SK-N-SH treated with all-trans-retinoic acid at 6 μM for 48 hours (cell line): ENCODE results near the gene CEP85.
A peak's percentile ranks its signal among the peaks of the same experiment; 100 is the strongest.

ENCODE experiments used
- ATAC-seq: fragments of 200-7000 bp; cut with Tn5 transposase; 3 replicates; pipeline ENCODE4 v1.9.1; 2020; ENCODE audit warnings: mild to moderate bottlenecking, moderate library complexity
- ARNTL ChIP-seq: fragments of 450-650 bp; formaldehyde crosslinking; IDR thresholded peaks from 2 replicates; pipeline ENCODE4 v1.5.0; 2020; ENCODE audit warnings: low read depth, mild to moderate bottlenecking, moderate library complexity, borderline replicate concordance
- CSDC2 ChIP-seq: fragments of 250-450 bp; sonication (Bioruptor Pico); IDR thresholded peaks from 2 replicates; pipeline ENCODE4 v1.5.0; 2020; ENCODE audit warnings: mild to moderate bottlenecking, moderate library complexity
- ESRRG ChIP-seq: fragments of 250-450 bp; sonication (Bioruptor Pico); IDR thresholded peaks from 2 replicates; pipeline ENCODE4 v1.6.1; 2021; ENCODE audit warnings: mild to moderate bottlenecking
- GLIS3 ChIP-seq: fragments of 250-450 bp; sonication (Bioruptor Pico); IDR thresholded peaks from 2 replicates; pipeline ENCODE4 v1.5.0; 2020; ENCODE audit warnings: mild to moderate bottlenecking, moderate library complexity
- PPARA ChIP-seq: fragments of 250-450 bp; sonication (Bioruptor Pico); IDR thresholded peaks from 2 replicates; pipeline ENCODE4 v1.5.0; 2020; ENCODE audit warnings: mild to moderate bottlenecking, borderline replicate concordance
- ZC3H10 ChIP-seq: fragments of 250-450 bp; sonication (Bioruptor Pico); IDR thresholded peaks from 2 replicates; pipeline ENCODE4 v1.5.1; 2021; ENCODE audit warnings: mild to moderate bottlenecking, moderate library complexity
- ZFP30 ChIP-seq: fragments of 450-650 bp; formaldehyde crosslinking; IDR thresholded peaks from 2 replicates; pipeline ENCODE4 v1.5.0; 2022; ENCODE audit warnings: mild to moderate bottlenecking, moderate library complexity
- ZNF565 ChIP-seq: fragments of 450-650 bp; formaldehyde crosslinking; conservative IDR thresholded peaks from 2 replicates; pipeline ENCODE4 v1.5.0; 2020; ENCODE audit warnings: low read depth, mild to moderate bottlenecking, moderate library complexity
- ZNF8 ChIP-seq: fragments of 450-650 bp; formaldehyde crosslinking; IDR thresholded peaks from 2 replicates; pipeline ENCODE4 v1.5.0; 2020; ENCODE audit warnings: mild to moderate bottlenecking, moderate library complexity
- TF ChIP-seq, protein P1 (sequence below): fragments of 250-450 bp; sonication (Bioruptor Pico); IDR thresholded peaks from 2 replicates; pipeline ENCODE4 v1.8.0; 2020; ENCODE audit warnings: mild to moderate bottlenecking, moderate library complexity, borderline replicate concordance
- TF ChIP-seq, protein P2 (sequence below): fragments of 250-450 bp; sonication (Bioruptor Pico); IDR thresholded peaks from 2 replicates; pipeline ENCODE4 v1.5.1; 2020; ENCODE audit warnings: low read depth, mild to moderate bottlenecking, moderate library complexity
- TF ChIP-seq, protein P3 (sequence below): fragments of 250-450 bp; sonication (Bioruptor Pico); IDR thresholded peaks from 2 replicates; pipeline ENCODE4 v1.5.0; 2020; ENCODE audit warnings: mild to moderate bottlenecking, moderate library complexity

Gene CEP85

DNA sequence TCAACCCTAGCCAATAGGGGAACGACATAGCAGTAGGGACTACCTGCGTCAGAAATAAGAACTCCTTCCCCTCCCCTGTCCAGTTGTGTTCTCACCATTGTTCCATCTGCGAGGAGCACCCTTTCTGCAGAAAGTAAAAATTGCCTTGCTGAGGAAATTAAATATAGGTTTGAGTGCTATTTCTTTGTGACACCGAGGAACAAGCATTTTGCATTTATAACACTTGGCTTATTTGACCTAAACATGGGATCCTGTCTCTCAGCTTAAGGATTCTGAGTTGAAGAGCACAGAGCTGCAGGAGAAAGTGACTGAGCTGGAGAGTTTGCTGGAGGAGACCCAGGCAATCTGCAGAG, 35.2 kb downstream of the CEP85 start:
- ATAC-seq: no peak
- TF ChIP-seq, protein P1, sequence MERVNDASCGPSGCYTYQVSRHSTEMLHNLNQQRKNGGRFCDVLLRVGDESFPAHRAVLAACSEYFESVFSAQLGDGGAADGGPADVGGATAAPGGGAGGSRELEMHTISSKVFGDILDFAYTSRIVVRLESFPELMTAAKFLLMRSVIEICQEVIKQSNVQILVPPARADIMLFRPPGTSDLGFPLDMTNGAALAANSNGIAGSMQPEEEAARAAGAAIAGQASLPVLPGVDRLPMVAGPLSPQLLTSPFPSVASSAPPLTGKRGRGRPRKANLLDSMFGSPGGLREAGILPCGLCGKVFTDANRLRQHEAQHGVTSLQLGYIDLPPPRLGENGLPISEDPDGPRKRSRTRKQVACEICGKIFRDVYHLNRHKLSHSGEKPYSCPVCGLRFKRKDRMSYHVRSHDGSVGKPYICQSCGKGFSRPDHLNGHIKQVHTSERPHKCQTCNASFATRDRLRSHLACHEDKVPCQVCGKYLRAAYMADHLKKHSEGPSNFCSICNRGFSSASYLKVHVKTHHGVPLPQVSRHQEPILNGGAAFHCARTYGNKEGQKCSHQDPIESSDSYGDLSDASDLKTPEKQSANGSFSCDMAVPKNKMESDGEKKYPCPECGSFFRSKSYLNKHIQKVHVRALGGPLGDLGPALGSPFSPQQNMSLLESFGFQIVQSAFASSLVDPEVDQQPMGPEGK (CRISPR knock-in tag): no peak
- TF ChIP-seq ZC3H10 (CRISPR knock-in tag): no peak
- no peak for TF ChIP-seq ZNF8 (CRISPR knock-in tag)
- TF ChIP-seq, protein P2, sequence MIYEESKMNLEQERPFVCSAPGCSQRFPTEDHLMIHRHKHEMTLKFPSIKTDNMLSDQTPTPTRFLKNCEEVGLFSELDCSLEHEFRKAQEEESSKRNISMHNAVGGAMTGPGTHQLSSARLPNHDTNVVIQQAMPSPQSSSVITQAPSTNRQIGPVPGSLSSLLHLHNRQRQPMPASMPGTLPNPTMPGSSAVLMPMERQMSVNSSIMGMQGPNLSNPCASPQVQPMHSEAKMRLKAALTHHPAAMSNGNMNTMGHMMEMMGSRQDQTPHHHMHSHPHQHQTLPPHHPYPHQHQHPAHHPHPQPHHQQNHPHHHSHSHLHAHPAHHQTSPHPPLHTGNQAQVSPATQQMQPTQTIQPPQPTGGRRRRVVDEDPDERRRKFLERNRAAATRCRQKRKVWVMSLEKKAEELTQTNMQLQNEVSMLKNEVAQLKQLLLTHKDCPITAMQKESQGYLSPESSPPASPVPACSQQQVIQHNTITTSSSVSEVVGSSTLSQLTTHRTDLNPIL (CRISPR knock-in tag): no peak
- TF ChIP-seq, protein P3, sequence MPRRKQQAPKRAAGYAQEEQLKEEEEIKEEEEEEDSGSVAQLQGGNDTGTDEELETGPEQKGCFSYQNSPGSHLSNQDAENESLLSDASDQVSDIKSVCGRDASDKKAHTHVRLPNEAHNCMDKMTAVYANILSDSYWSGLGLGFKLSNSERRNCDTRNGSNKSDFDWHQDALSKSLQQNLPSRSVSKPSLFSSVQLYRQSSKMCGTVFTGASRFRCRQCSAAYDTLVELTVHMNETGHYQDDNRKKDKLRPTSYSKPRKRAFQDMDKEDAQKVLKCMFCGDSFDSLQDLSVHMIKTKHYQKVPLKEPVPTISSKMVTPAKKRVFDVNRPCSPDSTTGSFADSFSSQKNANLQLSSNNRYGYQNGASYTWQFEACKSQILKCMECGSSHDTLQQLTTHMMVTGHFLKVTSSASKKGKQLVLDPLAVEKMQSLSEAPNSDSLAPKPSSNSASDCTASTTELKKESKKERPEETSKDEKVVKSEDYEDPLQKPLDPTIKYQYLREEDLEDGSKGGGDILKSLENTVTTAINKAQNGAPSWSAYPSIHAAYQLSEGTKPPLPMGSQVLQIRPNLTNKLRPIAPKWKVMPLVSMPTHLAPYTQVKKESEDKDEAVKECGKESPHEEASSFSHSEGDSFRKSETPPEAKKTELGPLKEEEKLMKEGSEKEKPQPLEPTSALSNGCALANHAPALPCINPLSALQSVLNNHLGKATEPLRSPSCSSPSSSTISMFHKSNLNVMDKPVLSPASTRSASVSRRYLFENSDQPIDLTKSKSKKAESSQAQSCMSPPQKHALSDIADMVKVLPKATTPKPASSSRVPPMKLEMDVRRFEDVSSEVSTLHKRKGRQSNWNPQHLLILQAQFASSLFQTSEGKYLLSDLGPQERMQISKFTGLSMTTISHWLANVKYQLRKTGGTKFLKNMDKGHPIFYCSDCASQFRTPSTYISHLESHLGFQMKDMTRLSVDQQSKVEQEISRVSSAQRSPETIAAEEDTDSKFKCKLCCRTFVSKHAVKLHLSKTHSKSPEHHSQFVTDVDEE (CRISPR knock-in tag): no peak
- TF ChIP-seq PPARA (CRISPR knock-in tag): no peak
- no peak for TF ChIP-seq ARNTL (CRISPR knock-in tag)

DNA sequence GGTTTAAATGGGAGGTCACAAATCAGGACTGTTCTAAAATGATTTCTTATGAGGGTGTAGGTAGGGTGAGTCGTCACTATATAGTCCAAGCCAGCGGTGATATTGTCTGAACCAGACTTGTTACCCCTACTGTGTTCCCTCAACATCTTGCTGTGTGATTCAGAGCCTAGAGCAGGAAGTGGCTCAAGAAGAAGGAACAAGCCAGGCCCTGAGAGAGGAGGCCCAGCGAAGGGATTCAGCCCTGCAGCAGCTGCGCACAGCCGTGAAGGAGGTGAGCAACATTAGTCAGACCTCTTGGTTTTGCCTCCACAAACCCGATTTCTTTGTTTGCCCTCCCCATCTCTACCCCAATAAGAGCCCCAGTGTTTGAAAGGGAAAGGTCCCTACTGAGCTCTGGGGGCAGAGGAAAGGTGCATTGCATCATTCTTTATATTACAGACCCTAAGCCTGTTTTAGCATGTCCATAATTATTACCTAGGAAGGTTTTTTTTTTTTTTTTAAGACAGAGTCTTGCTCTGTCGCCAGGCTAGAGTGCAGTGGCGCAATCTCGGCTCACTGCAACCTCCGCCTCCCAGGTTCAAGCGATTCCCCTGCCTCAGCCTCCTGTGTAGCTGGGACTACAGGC, 40.9 kb downstream of the CEP85 start:
- ATAC-seq: no peak
- TF ChIP-seq, protein P3 (CRISPR knock-in tag): no peak
- TF ChIP-seq CSDC2 (CRISPR knock-in tag) (no peak), ZFP30 (no peak), ESRRG (CRISPR knock-in tag) (no peak), GLIS3 (CRISPR knock-in tag) (no peak)
- TF ChIP-seq, protein P1 (CRISPR knock-in tag): no peak
- TF ChIP-seq, all 23 proteins: peak for 0

DNA sequence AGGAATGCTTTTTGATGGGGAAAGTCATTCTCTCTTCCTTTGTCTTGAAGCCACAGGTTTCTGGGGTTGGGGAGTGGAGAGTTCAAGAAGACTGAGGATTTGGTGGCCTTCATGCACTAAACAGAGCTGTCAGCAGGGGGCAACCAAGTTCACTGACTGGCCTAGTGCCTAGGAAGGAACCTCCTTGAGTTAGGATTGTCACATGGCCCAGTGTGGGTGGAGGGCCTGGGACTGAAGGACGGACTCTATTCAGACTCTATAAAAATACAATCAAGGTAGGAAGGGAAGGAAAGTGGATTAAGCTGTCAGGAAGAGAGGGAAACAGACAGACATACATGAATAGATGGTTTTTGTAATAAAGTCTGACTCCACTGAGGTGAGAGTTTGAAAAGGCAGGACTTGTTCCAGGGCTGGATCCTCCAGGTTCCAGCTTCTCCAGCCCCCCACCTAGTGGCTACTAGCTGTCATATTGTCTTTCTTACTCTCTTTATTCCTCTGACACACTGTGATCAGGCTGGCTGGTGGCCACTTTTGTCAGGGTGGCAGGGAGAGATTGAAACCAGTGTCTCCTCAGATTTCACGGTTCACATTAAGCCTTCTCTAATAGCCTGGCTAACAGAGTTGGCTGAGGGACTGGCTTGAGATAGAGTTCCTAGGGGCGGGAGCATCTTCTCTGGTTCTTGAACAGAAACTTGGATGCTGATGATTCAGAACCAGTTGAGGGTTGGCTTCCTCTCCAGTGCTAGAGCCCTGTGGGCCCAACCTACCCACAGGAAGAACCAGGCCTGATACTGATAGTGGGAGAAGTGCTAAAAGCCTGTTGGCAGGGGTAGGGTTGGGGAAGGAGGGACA, 41.8 kb downstream of the CEP85 start:
- no peak for TF ChIP-seq ZNF565 (CRISPR knock-in tag)
- TF ChIP-seq, protein P3 (CRISPR knock-in tag): no peak
- peak; percentile 57 for ATAC-seq
